ENCODE data around the gene WNK2. TPM values are rescaled to one million over a fixed set of nuclear protein-coding genes. Genes with fewer than 3 reads are reported as not detected.

The WNK2 gene
- polyA plus RNA-seq, 3 donors: 0.40 TPM; not detected in 2

DNA sequence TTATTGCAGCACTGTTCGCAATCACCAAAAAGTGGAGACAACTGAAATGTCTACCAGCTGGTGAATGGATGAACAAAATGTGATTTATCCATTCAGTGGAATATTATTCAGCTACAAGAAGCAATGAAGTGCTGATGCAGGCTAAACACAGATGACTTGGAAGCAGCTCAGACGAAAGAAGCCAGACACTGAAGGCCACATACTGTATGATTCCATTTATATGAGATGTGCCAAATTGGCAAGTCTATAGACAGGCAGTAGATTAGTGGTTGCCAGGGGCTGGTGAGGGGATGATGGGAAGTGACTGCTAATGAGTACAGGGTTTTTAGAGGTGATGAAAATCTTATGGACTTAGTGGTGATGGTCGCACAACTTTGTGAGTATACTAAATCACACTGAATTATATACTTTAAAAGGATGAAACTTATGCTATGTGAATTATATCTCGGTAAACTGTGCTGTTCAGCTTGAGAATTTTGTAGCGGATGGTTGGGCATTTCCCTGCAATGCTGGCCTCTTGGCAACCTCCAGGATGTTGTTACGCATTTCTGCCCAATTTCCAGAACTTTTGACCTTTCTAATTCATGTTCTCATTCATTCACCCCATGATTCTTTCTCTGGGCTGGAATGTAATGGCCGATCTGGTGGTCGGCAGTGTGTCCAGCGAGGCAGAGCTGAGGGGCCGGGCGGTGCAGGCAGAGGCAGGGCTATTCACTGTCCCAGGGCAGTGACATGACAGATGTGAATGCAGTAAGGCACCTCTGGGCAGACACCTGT, 22.0 kb upstream of the WNK2 start:
- Histone ChIP-seq H3K9ac (ENCODE audit: insufficient read depth, low read length, poor library complexity, severe bottlenecking) (no peak overlapping the region), H3K4me1 (ENCODE audit: control insufficient read depth in 1 of 2, insufficient read depth in 2 of 2, low read length in 2 of 2) (peaks cover 6 to 10% of the 10 kb centered on the region in 2 donors), H3K4me3 (replicated peaks in 1 of 3; ENCODE audit: low read depth in 2 of 3, low read length in 3 of 3) (no peak overlapping the region), H3K79me2 (ENCODE audit: insufficient read depth, low read length) (no peaks in the 10 kb centered on the region), H3K36me3 (replicated peaks in 1 of 2; ENCODE audit: control insufficient read depth in 1 of 2, insufficient read depth in 2 of 2, low read length in 2 of 2) (no peaks in the 10 kb centered on the region), H2AFZ (ENCODE audit: insufficient read depth, low read depth, low read length, poor library complexity, severe bottlenecking) (no peak overlapping the region), H3K4me2 (replicated peaks; ENCODE audit: extremely low read depth, low read length, poor library complexity, severe bottlenecking) (no peak overlapping the region), H3K27me3 (ENCODE audit: control insufficient read depth in 2 of 2, insufficient read depth in 2 of 2, low read length in 2 of 2) (no peaks in the 10 kb centered on the region), H3K9me3 (replicated peaks in 1 of 2; ENCODE audit: control insufficient read depth in 1 of 2, insufficient read depth in 1 of 2, low read length in 2 of 2) (no peaks in the 10 kb centered on the region), H3K27ac (ENCODE audit: low read depth in 1 of 2, low read length in 2 of 2) (no peak overlapping the region), H4K20me1 (ENCODE audit: insufficient read depth, low read length) (no peaks in the 10 kb centered on the region)
- TF ChIP-seq, protein P1, sequence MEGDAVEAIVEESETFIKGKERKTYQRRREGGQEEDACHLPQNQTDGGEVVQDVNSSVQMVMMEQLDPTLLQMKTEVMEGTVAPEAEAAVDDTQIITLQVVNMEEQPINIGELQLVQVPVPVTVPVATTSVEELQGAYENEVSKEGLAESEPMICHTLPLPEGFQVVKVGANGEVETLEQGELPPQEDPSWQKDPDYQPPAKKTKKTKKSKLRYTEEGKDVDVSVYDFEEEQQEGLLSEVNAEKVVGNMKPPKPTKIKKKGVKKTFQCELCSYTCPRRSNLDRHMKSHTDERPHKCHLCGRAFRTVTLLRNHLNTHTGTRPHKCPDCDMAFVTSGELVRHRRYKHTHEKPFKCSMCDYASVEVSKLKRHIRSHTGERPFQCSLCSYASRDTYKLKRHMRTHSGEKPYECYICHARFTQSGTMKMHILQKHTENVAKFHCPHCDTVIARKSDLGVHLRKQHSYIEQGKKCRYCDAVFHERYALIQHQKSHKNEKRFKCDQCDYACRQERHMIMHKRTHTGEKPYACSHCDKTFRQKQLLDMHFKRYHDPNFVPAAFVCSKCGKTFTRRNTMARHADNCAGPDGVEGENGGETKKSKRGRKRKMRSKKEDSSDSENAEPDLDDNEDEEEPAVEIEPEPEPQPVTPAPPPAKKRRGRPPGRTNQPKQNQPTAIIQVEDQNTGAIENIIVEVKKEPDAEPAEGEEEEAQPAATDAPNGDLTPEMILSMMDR (IDR thresholded peaks at IDR 0.05): no peak
- Mint-ChIP-seq H3K27me3 (ENCODE audit: low read depth in 3 of 3) (peaks cover 3 to 18% (median 8%) of the 10 kb centered on the region in 3 donors), H3K4me1 (peaks cover 8% of the 10 kb centered on the region), H3K9me3 (peaks cover 0 to 3% (median 0%) of the 10 kb centered on the region in 7 donors), H3K27ac (no peak overlapping the region), H3K36me3 (no peaks in the 10 kb centered on the region), H3K4me3 (no peak overlapping the region)
- intact Hi-C loops (cut with micrococcal nuclease): loop anchor here (2.0 to 5.0 kb wide), 3 partner anchors 140 to 800 kb away; no protein-coding TSS in a partner anchor
- WGBS (ENCODE audit: insufficient coverage): 96% methylated on average over 8 of the region's 11 CpGs
- DNase-seq: no peak

DNA sequence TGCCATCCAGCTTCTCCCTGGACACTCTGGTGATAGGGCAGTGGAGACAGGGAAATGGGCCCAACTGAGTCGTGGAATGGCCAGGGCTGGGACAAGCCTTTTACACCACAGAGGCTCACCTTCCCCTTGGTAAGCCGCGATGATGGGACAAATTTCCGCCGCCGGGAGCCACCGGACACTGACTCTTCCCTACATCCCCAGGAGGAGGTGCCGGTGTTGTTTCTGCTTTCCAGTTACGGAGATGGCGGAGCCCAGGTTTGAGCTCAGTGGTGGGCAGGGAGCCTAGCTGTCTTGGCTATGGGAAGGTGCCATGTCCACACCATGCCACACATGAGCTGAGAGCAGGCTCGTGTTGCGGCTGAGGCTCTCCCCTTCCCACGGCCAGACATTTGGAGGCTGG, 19.9 kb upstream of the WNK2 start:
- peaks cover 7 to 29% (median 16%) of the 10 kb centered on the region in 3 donors for H3K27me3 Mint-ChIP-seq (ENCODE audit: low read depth in 3 of 3)
- Histone ChIP-seq H3K9ac (ENCODE audit: insufficient read depth, low read length, poor library complexity, severe bottlenecking) (no peak overlapping the region), H3K27me3 (ENCODE audit: control insufficient read depth in 2 of 2, insufficient read depth in 2 of 2, low read length in 2 of 2) (peaks cover 0 to 4% of the 10 kb centered on the region in 2 donors), H3K4me1 (ENCODE audit: control insufficient read depth in 1 of 2, insufficient read depth in 2 of 2, low read length in 2 of 2) (peaks cover 6 to 10% of the 10 kb centered on the region in 2 donors), H2AFZ (ENCODE audit: insufficient read depth, low read depth, low read length, poor library complexity, severe bottlenecking) (no peak overlapping the region), H3K4me3 (replicated peaks in 1 of 3; ENCODE audit: low read depth in 2 of 3, low read length in 3 of 3) (no peak overlapping the region), H4K20me1 (ENCODE audit: insufficient read depth, low read length) (no peaks in the 10 kb centered on the region), H3K9me3 (replicated peaks in 1 of 2; ENCODE audit: control insufficient read depth in 1 of 2, insufficient read depth in 1 of 2, low read length in 2 of 2) (no peaks in the 10 kb centered on the region), H3K36me3 (replicated peaks in 1 of 2; ENCODE audit: control insufficient read depth in 1 of 2, insufficient read depth in 2 of 2, low read length in 2 of 2) (no peaks in the 10 kb centered on the region), H3K27ac (ENCODE audit: low read depth in 1 of 2, low read length in 2 of 2) (no peak overlapping the region), H3K4me2 (replicated peaks; ENCODE audit: extremely low read depth, low read length, poor library complexity, severe bottlenecking) (no peak overlapping the region), H3K79me2 (ENCODE audit: insufficient read depth, low read length) (no peaks in the 10 kb centered on the region)
- H3K4me1 Mint-ChIP-seq: peaks cover 8% of the 10 kb centered on the region
- TF ChIP-seq, protein P1 (IDR thresholded peaks at IDR 0.05): no peak
- no peak overlapping the region for H3K4me3 Mint-ChIP-seq
- intact Hi-C loops (cut with micrococcal nuclease): loop anchor here in 1 of 2 donors (5.0 kb wide), 2 partner anchors 138 to 798 kb away; no protein-coding TSS in a partner anchor
- no peak overlapping the region for H3K27ac Mint-ChIP-seq
- DNase-seq: no peak
- peaks cover 0 to 3% (median 0%) of the 10 kb centered on the region in 7 donors for H3K9me3 Mint-ChIP-seq
- no peaks in the 10 kb centered on the region for H3K36me3 Mint-ChIP-seq
- WGBS (ENCODE audit: insufficient coverage): 96% methylated on average over 9 of the region's 13 CpGs

Data from CD14-positive monocyte (primary cell).